GM21825 (cell line): ENCODE data around the gene MCM6.
"Not testable (repeated sequence)": the region's sequence is repeated elsewhere in the genome, so short reads cannot be mapped to it uniquely, and the experiment has no call there.

Experiments
- ATAC-seq: cut with Tn5 transposase; IDR thresholded peaks from one replicate; pipeline ENCODE4 v1.9.1; 2021; ENCODE audit warnings: mild to moderate bottlenecking, moderate library complexity; ENCODE audit not compliant: unreplicated experiment

Gene MCM6

GRCh38 chr2:135822855-135823254 lies 53.4 kb downstream of the MCM6 start:
- ATAC-seq, result no peak

- no peak for ATAC-seq
Measured at GRCh38 chr2:135821190-135821589, 55.1 kb downstream of the MCM6 start.

GRCh38 chr2:135820003-135820618 lies 56.1 kb downstream of the MCM6 start:
- peak; percentile 89 for ATAC-seq

- no peak for ATAC-seq
Measured at GRCh38 chr2:135818937-135819610, 57.2 kb downstream of the MCM6 start.

GRCh38 chr2:135817951-135818350 lies 58.3 kb downstream of the MCM6 start:
- ATAC-seq, result no peak

GRCh38 chr2:135817466-135817865 lies 58.8 kb downstream of the MCM6 start:
- ATAC-seq, result no peak

GRCh38 chr2:135815269-135815668 lies 61.0 kb downstream of the MCM6 start:
- ATAC-seq, result no peak

- no peak for ATAC-seq
Measured at GRCh38 chr2:135812907-135813511, 63.2 kb downstream of the MCM6 start.

- ATAC-seq, result not testable (repeated sequence)
Measured at GRCh38 chr2:135807874-135808273, 68.4 kb downstream of the MCM6 start.

GRCh38 chr2:135803278-135803677 lies 73.0 kb downstream of the MCM6 start:
- no peak for ATAC-seq

- no peak for ATAC-seq
Measured at GRCh38 chr2:135802350-135802749, 73.9 kb downstream of the MCM6 start.

- no peak for ATAC-seq
Measured at GRCh38 chr2:135800513-135801460, 75.5 kb downstream of the MCM6 start.

- ATAC-seq, result no peak
Measured at GRCh38 chr2:135799738-135800137, 76.5 kb downstream of the MCM6 start.

GRCh38 chr2:135798762-135799161 lies 77.5 kb downstream of the MCM6 start:
- ATAC-seq, result no peak

- no peak for ATAC-seq
Measured at GRCh38 chr2:135798275-135798705, 78.0 kb downstream of the MCM6 start.

GRCh38 chr2:135797497-135798274 lies 78.6 kb downstream of the MCM6 start:
- peak; percentile 60 for ATAC-seq

GRCh38 chr2:135796606-135797005 lies 79.6 kb downstream of the MCM6 start:
- no peak for ATAC-seq

- ATAC-seq, result not testable (repeated sequence)
Measured at GRCh38 chr2:135795641-135796040, 80.6 kb downstream of the MCM6 start.

GRCh38 chr2:135792401-135793150 lies 83.7 kb downstream of the MCM6 start:
- no peak for ATAC-seq
